HepG2 (cell line): ENCODE measurements around the gene SPG7. TPM values are rescaled to one million over a fixed set of nuclear protein-coding genes. Genes with fewer than 3 reads are reported as not detected.

Source experiments
- ATAC-seq: fragments of 200-7000 bp; cut with Tn5 transposase; 3 replicates; pipeline ENCODE4 v1.9.1; 2020; ENCODE audit warnings: mild to moderate bottlenecking, moderate library complexity
- BruUV-seq: library from RNA; stranded (reverse); fragments of 400-500 nt; replicated peaks from 2 replicates; lab custom pipeline; 2021; lab: Mats Ljungman, UMichigan
- CTCF ChIA-PET: fragments of 300-600 bp; formaldehyde crosslinking; extraction: SDS; loops from one replicate; lab custom pipeline; 2021; ENCODE audit warnings: low total read pairs, inconsistent platforms, low intra/inter-chr PET ratio; lab: Yijun Ruan, JAX
- POLR2A ChIA-PET: fragments of 350-600 bp; sonication (Branson Sonifier 250); formaldehyde crosslinking; loops from one replicate; lab custom pipeline; 2020; ENCODE audit warnings: antibody characterized with exemption, inconsistent platforms; lab: Yijun Ruan, JAX
- DNase-seq: peaks from one replicate; pipeline ENCODE4 v3.0.0-alpha.2; 2015; ENCODE audit warnings: low spot score
- FAIRE-seq: peaks from 3 replicates; lab custom pipeline; 2011; peaks lifted over from hg19 to GRCh38; lab: Jason Lieb, UNC
- H2AFZ ChIP-seq: one replicate; pipeline ENCODE4 v1.6.1; 2011; ENCODE audit warnings: low read length, inconsistent platforms
- H3K27ac ChIP-seq: fragments of 300-600 bp; 3 replicates; pipeline ENCODE4 v1.8.0; 2011; ENCODE audit warnings: mixed run types, mild to moderate bottlenecking, mixed read lengths, low read length, inconsistent platforms; ENCODE audit not compliant: insufficient read depth; ENCODE audit errors: extremely low read length
- H3K27me3 ChIP-seq, 2 experiments: fragments of 200-600 bp in 1 of 2; 2 replicates in 1 of 2; 3 replicates in 1 of 2; pipeline versions ENCODE4 v1.6.0 to v1.8.0; 2011; ENCODE audit warnings: low read length in 2 of 2, mild to moderate bottlenecking in 2 of 2, moderate library complexity in 2 of 2, inconsistent platforms in 1 of 2; ENCODE audit not compliant: insufficient read depth in 2 of 2, control insufficient read depth in 1 of 2
- H3K36me3 ChIP-seq, 2 experiments: fragments of 200-600 bp in 1 of 2; replicated peaks in 1 of 2; 2 replicates in 1 of 2; 3 replicates in 1 of 2; pipeline versions ENCODE4 v1.5.1 to v1.8.0; 2011; ENCODE audit warnings: low read length in 2 of 2, inconsistent platforms in 1 of 2; ENCODE audit not compliant: insufficient read depth in 2 of 2, control insufficient read depth in 1 of 2
- H3K4me1 ChIP-seq: 2 replicates; pipeline ENCODE4 v1.5.1; 2012; ENCODE audit warnings: low read length, inconsistent platforms; ENCODE audit not compliant: insufficient read depth
- H3K4me2 ChIP-seq: 2 replicates; pipeline ENCODE4 v1.6.0; 2011; ENCODE audit warnings: low read depth, low read length, inconsistent platforms
- H3K4me3 ChIP-seq, 3 experiments: fragments of 200-600 bp in 1 of 3; sonication (generic), shearing (Covaris generic) in 1 of 3; replicated peaks in 1 of 3; 2 replicates each; pipeline ENCODE4 v1.5.1; 2011 to 2016; ENCODE audit warnings: low read length in 3 of 3, inconsistent platforms in 2 of 3, low read depth in 2 of 3, mild to moderate bottlenecking in 2 of 3, control low read depth in 1 of 3, mixed read lengths in 1 of 3; ENCODE audit not compliant: insufficient read depth in 1 of 3
- H3K79me2 ChIP-seq: one replicate; pipeline ENCODE4 v1.6.1; 2011; ENCODE audit warnings: low read length, inconsistent platforms; ENCODE audit not compliant: insufficient read depth
- H3K9ac ChIP-seq: 2 replicates; pipeline ENCODE4 v1.6.0; 2011; ENCODE audit warnings: mild to moderate bottlenecking, low read depth, low read length, inconsistent platforms; ENCODE audit not compliant: insufficient read depth
- H3K9me3 ChIP-seq: 2 replicates; pipeline ENCODE4 v1.5.1; 2012; ENCODE audit warnings: mild to moderate bottlenecking, low read length
- H4K20me1 ChIP-seq: 2 replicates; pipeline ENCODE4 v1.6.0; 2011; ENCODE audit warnings: inconsistent platforms, mild to moderate bottlenecking, low read length, moderate library complexity; ENCODE audit not compliant: insufficient read depth
- AGO2 ChIP-seq: fragments of 200-400 bp; formaldehyde crosslinking; optimal IDR thresholded peaks from 2 replicates; pipeline ENCODE3; 2017; ENCODE audit warnings: mild to moderate bottlenecking, low read depth, low read length, moderate library complexity
- CBX2 ChIP-seq, 2 experiments: fragments of 200-600 bp in 1 of 2; sonication (generic); formaldehyde crosslinking in 1 of 2; IDR thresholded peaks; 2 replicates each; pipeline versions ENCODE4 v1.7.0 to v1.8.1; 2018 to 2022; ENCODE audit warnings: low read depth in 2 of 2, low read length in 1 of 2, mild to moderate bottlenecking in 1 of 2, missing genetic modification reagents in 1 of 2
- NONO ChIP-seq, 2 experiments: fragments of 450-650 bp in 1 of 2; sonication (generic) in 1 of 2; formaldehyde crosslinking in 1 of 2; IDR thresholded peaks in 1 of 2; conservative IDR thresholded peaks in 1 of 2; 2 replicates each; pipeline versions ENCODE4 v1.6.1 to v1.8.0; 2017 to 2022; ENCODE audit warnings: mild to moderate bottlenecking in 1 of 2, missing genetic modification reagents in 1 of 2, moderate library complexity in 1 of 2
- RBFOX2 ChIP-seq: fragments of 200-400 bp; formaldehyde crosslinking; IDR thresholded peaks from 2 replicates; pipeline ENCODE4 v1.6.1; 2017; ENCODE audit warnings: low read depth, mild to moderate bottlenecking, low read length
- ZC3H13 ChIP-seq: sonication (generic); formaldehyde crosslinking; IDR thresholded peaks from 2 replicates; pipeline ENCODE4 v1.8.1; 2023; ENCODE audit warnings: mild to moderate bottlenecking, missing genetic modification reagents, moderate library complexity
- ZNF607 ChIP-seq: sonication (generic); formaldehyde crosslinking; IDR thresholded peaks from 2 replicates; pipeline ENCODE4 v1.5.1; 2020; ENCODE audit warnings: missing genetic modification reagents, mild to moderate bottlenecking, borderline replicate concordance
- ZSCAN21 ChIP-seq: sonication (generic); formaldehyde crosslinking; IDR thresholded peaks from 2 replicates; pipeline ENCODE4 v1.8.0; 2022; ENCODE audit warnings: mild to moderate bottlenecking, missing genetic modification reagents, moderate library complexity, borderline replicate concordance
- WGBS: methylation state at CpG from one replicate; pipeline ENCODE4 v1.1.6; 2017; ENCODE audit warnings: low lambda C conversion rate; 5-methylcytosine and 5-hydroxymethylcytosine counted together
- in situ Hi-C: cut with HindIII; loops from 2 replicates; pipeline ENCODE4 v1.10.0; 2017; ENCODE audit warnings: low pct_unique_long_range_greater_than_20kb; ENCODE audit not compliant: extremely low pct_ligation_motif_present
- intact Hi-C: fragments of 100-400 bp; cut with micrococcal nuclease; formaldehyde crosslinking; loops from one replicate; pipeline ENCODE4 v1.10.0; 2022; ENCODE audit not compliant: unreplicated experiment
- polyA plus RNA-seq, 8 experiments: library from polyadenylated mRNA; depleted of rRNA in 3 of 8; stranded (reverse) in 7 of 8; unstranded in 1 of 8; fragments of >200 nt; fragmentation: Illumina TruSeq in 4 of 8; extraction: Trizol in 4 of 8; gene quantifications; 2 replicates each; pipeline versions ENCODE4 v1.2.1 to v1.2.3, GENCODE V29; 2011 to 2016; ENCODE audit warnings: low read depth in 4 of 8, missing spikeins in 1 of 8, mixed read lengths in 1 of 8; ENCODE audit not compliant: insufficient read depth in 1 of 8
- total RNA-seq, 5 experiments: library from RNA; depleted of rRNA; stranded (reverse); fragments of >200 nt; fragmentation: Illumina TruSeq; extraction: Trizol; gene quantifications; 2 replicates each; pipeline ENCODE4 v1.2.3, GENCODE V29; 2016; ENCODE audit warnings: low read depth in 1 of 5

Gene SPG7
- total and polyA plus RNA-seq, 2 of the 13 experiments (the other 11 are each of a cell fraction or from before 2014, with no cell fraction given) = 66.0 to 136 TPM

- no peak overlapping the region for H3K4me2 ChIP-seq
- no peak overlapping the region for H2AFZ ChIP-seq
- ChIA-PET POLR2A (interaction anchor here (1.9 kb wide), 1 partner anchor 14 kb away, joined by 7 read pairs; no protein-coding TSS in a partner anchor), CTCF (no interaction called here)
- intact Hi-C loops = no loop called here
- H3K79me2 ChIP-seq = no peaks in the 10 kb centered on the region
- H3K9ac ChIP-seq = no peak overlapping the region
- in situ Hi-C loops = no loop called here
- H3K27me3 ChIP-seq = no peaks in the 10 kb centered on the region
- TF ChIP-seq ZSCAN21 (CRISPR knock-in tag) (no peak), AGO2 (peak; percentile 81), ZC3H13 (CRISPR knock-in tag) (peak; percentile 3; the same call in 1 of the 2 replicates), ZNF607 (CRISPR knock-in tag) (no peak), NONO (IDR thresholded peaks at IDR 0.05) (no peak), NONO (CRISPR knock-in tag; conservative IDR thresholded peaks at IDR 0.05) (no peak), CBX2 (IDR thresholded peaks at IDR 0.05; ENCODE audit: low read depth, low read length) (no peak), CBX2 (CRISPR knock-in tag; IDR thresholded peaks at IDR 0.05; ENCODE audit: low read depth) (no peak), RBFOX2 (0 out of 2 replicates have a peak, but pooled peaks have one; percentile 37)
- DNase-seq (no peak), ATAC-seq (no peak), FAIRE-seq (no peak)
- no peaks in the 10 kb centered on the region for H3K9me3 ChIP-seq
- H3K27ac ChIP-seq = no peak overlapping the region
- peaks cover 55 to 78% of the 10 kb centered on the region in 2 experiments for H3K36me3 ChIP-seq
- no peak overlapping the region for H3K4me3 ChIP-seq
- H3K4me1 ChIP-seq = 0 out of 2 replicates have a peak, but pooled peaks cover 4% of the 10 kb centered on the region
- 0 out of 2 replicates have a peak, but pooled peaks cover 3% of the 10 kb centered on the region for H4K20me1 ChIP-seq
- WGBS = 97% methylated on average over 31 of the region's 31 CpGs
- BruUV-seq = no TSS peak
Observed at GRCh38 chr16:89531821-89532526, 23.8 kb downstream of the SPG7 start.
